MCF 10A (cell line): Measurements from ENCODE around the gene NSF. TPM values are rescaled to one million over a fixed set of nuclear protein-coding genes. Genes with fewer than 3 reads are reported as not detected.

Experiments used
- BruUV-seq: library from RNA; stranded (reverse); fragments of 400-500 nt; replicated peaks from 2 replicates; lab custom pipeline; 2021; lab: Mats Ljungman, UMichigan
- CTCF ChIA-PET: fragments of 300-600 bp; sonication (Branson Sonifier 250); formaldehyde crosslinking; extraction: SDS; loops from one replicate; lab custom pipeline; 2021; ENCODE audit warnings: antibody characterized with exemption, inconsistent platforms; lab: Yijun Ruan, JAX
- POLR2A ChIA-PET: fragments of 300-600, 350-650 bp; sonication (Branson Sonifier 250); formaldehyde crosslinking; extraction: SDS; loops from one replicate; lab custom pipeline; 2020; ENCODE audit warnings: antibody characterized with exemption, inconsistent platforms; lab: Yijun Ruan, JAX
- DNase-seq: peaks from one replicate; pipeline ENCODE4 v3.0.0-alpha.2; 2018; ENCODE audit not compliant: unreplicated experiment
- H3K27ac Mint-ChIP-seq: one replicate; pipeline ENCODE4 v1.8.0; 2022; ENCODE audit warnings: mild to moderate bottlenecking, low read depth, mixed read lengths; ENCODE audit not compliant: unreplicated experiment
- H3K27me3 Mint-ChIP-seq: one replicate; pipeline ENCODE4 v1.8.0; 2022; ENCODE audit warnings: mixed read lengths; ENCODE audit not compliant: insufficient read depth, unreplicated experiment
- H3K36me3 Mint-ChIP-seq: one replicate; pipeline ENCODE4 v1.8.0; 2022; ENCODE audit warnings: mild to moderate bottlenecking, moderate library complexity, mixed read lengths; ENCODE audit not compliant: insufficient read depth, unreplicated experiment
- H3K4me1 Mint-ChIP-seq: one replicate; pipeline ENCODE4 v1.8.0; 2022; ENCODE audit warnings: mixed read lengths; ENCODE audit not compliant: insufficient read depth, unreplicated experiment
- H3K4me3 Mint-ChIP-seq: one replicate; pipeline ENCODE4 v1.8.0; 2022; ENCODE audit warnings: mild to moderate bottlenecking, moderate library complexity, mixed read lengths; ENCODE audit not compliant: unreplicated experiment
- H3K9me3 Mint-ChIP-seq: one replicate; pipeline ENCODE4 v1.8.0; 2022; ENCODE audit warnings: mixed read lengths; ENCODE audit not compliant: unreplicated experiment
- intact Hi-C: fragments of 100-400 bp; cut with micrococcal nuclease; formaldehyde crosslinking; loops from 2 replicates; pipeline ENCODE4 v1.14.1; 2022
- total RNA-seq: library from RNA; stranded (reverse); gene quantifications from 2 replicates; pipeline ENCODE4 v1.2.3, GENCODE V29; 2022
- TF ChIP-seq, protein P1 (sequence below): fragments of 200-600 bp; IDR thresholded peaks from one replicate; pipeline ENCODE4 v1.8.0; 2022; ENCODE audit warnings: antibody characterized with exemption, mild to moderate bottlenecking; ENCODE audit not compliant: unreplicated experiment

NSF gene
- total RNA-seq, 1 experiment from 2014 or later = 21.1 TPM

DNA sequence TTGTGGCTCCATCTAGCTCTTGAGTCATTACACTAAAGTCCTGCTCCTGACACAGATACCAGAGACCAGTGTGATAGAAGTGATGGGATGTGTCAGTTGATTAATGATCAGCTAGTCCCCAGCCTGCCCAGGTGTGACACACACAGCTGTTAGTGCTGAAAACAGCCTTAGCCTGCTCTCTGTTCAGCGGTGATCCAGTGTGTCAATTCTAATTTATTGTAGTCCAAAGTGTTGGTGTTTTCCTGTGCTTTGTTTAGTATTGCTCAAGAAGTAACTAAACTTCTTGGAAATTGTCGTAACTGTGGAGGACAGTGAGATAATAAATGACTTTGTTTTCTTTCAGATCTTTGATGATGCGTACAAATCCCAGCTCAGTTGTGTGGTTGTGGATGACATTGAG is 135.7 kb downstream of the NSF start:
- Mint-ChIP-seq H3K9me3 (no peaks in the 10 kb centered on the region), H3K4me1 (peaks cover 9% of the 10 kb centered on the region), H3K27ac (no peak overlapping the region), H3K36me3 (peaks cover 4% of the 10 kb centered on the region), H3K27me3 (no peaks in the 10 kb centered on the region), H3K4me3 (no peak overlapping the region)
- POLR2A ChIA-PET = interaction anchor here (0.8 to 1.0 kb wide), 2 partner anchors 9 to 11 kb away, joined by 3 to 5 read pairs; no protein-coding TSS in a partner anchor
- TF ChIP-seq, protein P1, sequence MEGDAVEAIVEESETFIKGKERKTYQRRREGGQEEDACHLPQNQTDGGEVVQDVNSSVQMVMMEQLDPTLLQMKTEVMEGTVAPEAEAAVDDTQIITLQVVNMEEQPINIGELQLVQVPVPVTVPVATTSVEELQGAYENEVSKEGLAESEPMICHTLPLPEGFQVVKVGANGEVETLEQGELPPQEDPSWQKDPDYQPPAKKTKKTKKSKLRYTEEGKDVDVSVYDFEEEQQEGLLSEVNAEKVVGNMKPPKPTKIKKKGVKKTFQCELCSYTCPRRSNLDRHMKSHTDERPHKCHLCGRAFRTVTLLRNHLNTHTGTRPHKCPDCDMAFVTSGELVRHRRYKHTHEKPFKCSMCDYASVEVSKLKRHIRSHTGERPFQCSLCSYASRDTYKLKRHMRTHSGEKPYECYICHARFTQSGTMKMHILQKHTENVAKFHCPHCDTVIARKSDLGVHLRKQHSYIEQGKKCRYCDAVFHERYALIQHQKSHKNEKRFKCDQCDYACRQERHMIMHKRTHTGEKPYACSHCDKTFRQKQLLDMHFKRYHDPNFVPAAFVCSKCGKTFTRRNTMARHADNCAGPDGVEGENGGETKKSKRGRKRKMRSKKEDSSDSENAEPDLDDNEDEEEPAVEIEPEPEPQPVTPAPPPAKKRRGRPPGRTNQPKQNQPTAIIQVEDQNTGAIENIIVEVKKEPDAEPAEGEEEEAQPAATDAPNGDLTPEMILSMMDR = no peak
- no peak for DNase-seq
- no TSS peak for BruUV-seq
- CTCF ChIA-PET = interaction anchor here (1.9 kb wide), 1 partner anchor 11 kb away, joined by 4 read pairs; no protein-coding TSS in a partner anchor
- intact Hi-C loops = no loop called here

DNA sequence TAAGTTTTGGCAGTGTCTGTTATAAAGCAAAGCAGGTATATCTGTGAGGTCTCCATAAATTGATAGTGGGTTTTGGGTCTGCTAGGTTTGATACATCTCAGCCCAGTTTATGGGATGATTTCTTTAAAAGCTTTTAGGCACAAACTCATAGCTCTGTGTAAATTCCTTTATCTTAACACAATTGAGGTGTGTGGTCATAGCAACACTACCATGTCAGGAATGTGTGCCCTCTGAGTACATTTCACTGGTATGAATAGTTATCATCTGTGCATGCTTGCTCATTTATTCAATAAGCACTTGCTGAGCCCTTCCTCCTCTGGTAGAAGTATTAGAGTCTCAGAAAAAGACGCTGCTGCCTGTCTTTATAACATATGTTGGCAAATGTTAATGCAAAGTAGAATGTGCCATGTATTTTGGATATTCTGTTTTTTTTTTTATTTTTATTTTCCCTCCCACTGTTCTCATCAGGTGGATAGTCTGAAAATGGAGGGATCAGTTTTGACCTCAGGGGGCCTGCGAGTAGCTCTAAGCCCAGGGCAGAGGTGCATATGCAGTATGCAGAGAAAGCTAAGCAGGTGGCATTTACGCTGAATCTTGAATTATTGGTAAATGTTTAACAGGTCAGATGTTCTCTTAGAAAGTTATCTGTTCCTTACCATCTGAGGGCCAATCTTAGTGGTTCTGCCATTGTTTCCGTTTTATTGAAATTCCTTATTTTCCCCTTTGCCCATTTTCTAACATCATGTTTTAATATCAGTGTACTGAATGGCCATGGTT is 137.3 kb downstream of the NSF start:
- Mint-ChIP-seq H3K4me1 (peaks cover 9% of the 10 kb centered on the region), H3K4me3 (no peak overlapping the region), H3K27ac (peak overlapping the region; percentile 42), H3K27me3 (no peaks in the 10 kb centered on the region), H3K36me3 (no peaks in the 10 kb centered on the region), H3K9me3 (no peaks in the 10 kb centered on the region)
- ChIA-PET CTCF (no interaction called here), POLR2A (no interaction called here)
- TF ChIP-seq, protein P1 = no peak
- intact Hi-C loops = no loop called here
- DNase-seq = no peak
- BruUV-seq = no TSS peak

DNA sequence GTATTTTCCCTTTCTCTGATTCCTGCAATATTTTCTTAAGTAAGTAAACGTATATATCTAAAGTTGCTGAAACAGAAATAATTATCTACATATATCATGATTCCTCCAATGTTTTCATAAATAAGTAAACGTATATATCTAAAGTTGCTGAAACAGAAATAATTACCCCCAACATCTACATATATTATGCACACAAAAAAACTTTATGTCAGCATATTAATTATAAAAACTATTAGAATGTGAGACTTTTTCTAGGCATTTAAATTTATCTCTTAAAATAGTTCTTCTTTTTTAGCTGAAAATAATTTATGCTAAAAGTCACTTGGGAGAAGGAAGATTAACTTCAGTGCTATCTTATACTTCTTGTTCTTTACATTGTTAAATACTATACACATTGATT is 139.6 kb downstream of the NSF start:
- POLR2A ChIA-PET = interaction anchor here (0.9 kb wide), 1 partner anchor 28 kb away, joined by 3 read pairs; no protein-coding TSS in a partner anchor
- Mint-ChIP-seq H3K4me1 (peaks cover 9% of the 10 kb centered on the region), H3K27ac (no peak overlapping the region), H3K27me3 (no peaks in the 10 kb centered on the region), H3K4me3 (no peak overlapping the region), H3K36me3 (no peaks in the 10 kb centered on the region), H3K9me3 (no peaks in the 10 kb centered on the region)
- no peak for DNase-seq
- TF ChIP-seq, protein P1 = no peak
- BruUV-seq = no TSS peak
- intact Hi-C loops = no loop called here
- CTCF ChIA-PET = no interaction called here

DNA sequence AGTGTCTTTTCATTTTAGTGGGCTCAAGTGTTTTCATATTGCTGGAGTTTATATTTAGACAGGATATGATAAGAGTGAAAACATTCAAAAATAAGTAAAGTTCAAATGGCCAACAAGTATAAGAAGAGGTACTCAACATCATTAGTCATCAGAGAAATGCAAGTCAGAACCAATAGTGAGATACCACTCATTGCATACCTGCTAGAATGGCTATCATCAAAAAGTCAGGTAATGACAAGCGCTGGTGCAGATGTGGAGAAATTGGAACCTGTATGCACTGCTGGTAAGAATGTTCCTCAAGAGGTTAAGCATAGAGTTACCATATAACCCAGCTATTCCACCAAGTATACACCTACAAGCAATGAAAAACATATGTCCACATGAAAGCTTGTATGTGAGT is 140.2 kb downstream of the NSF start:
- CTCF ChIA-PET = no interaction called here
- Mint-ChIP-seq H3K27ac (no peak overlapping the region), H3K36me3 (no peaks in the 10 kb centered on the region), H3K27me3 (no peaks in the 10 kb centered on the region), H3K4me3 (no peak overlapping the region), H3K4me1 (peaks cover 9% of the 10 kb centered on the region), H3K9me3 (no peaks in the 10 kb centered on the region)
- TF ChIP-seq, protein P1 = no peak
- intact Hi-C loops = no loop called here
- DNase-seq = no peak
- BruUV-seq = no TSS peak
- POLR2A ChIA-PET = interaction anchor here (0.9 to 1.5 kb wide), 2 partner anchors 10 to 27 kb away, joined by 3 to 9 read pairs; no protein-coding TSS in a partner anchor
